ENCODE measurements around the gene RND2.

Gene RND2

GRCh38 chr17:43006639-43007551, 18.1 kb upstream of the RND2 start, which contains the start of gene IFI35:
Gene IFI35 (plus strand): TSS chr17:43006784. CDS start chr17:43006948, 164 bp downstream.
- peak; percentile 58 for DNase-seq (ENCODE audit: low read depth, low spot score)

- DNase-seq (ENCODE audit: low read depth, low spot score) = no peak
These were observed 14.2 kb upstream of the RND2 start for GRCh38 chr17:43010667-43011308.

GRCh38 chr17:43011728-43012472, 13.1 kb upstream of the RND2 start:
- no peak for DNase-seq (ENCODE audit: low read depth, low spot score)

- DNase-seq (ENCODE audit: low read depth, low spot score) = no peak
These were observed 11.7 kb upstream of the RND2 start for GRCh38 chr17:43013296-43013695.

GRCh38 chr17:43014020-43014648, 10.9 kb upstream of the RND2 start:
- no peak for DNase-seq (ENCODE audit: low read depth, low spot score)

- no peak for DNase-seq (ENCODE audit: low read depth, low spot score)
These were observed 10.1 kb upstream of the RND2 start for GRCh38 chr17:43014649-43015542.

GRCh38 chr17:43015579-43015978, 9.5 kb upstream of the RND2 start:
- DNase-seq (ENCODE audit: low read depth, low spot score) = no peak

GRCh38 chr17:43016216-43016615, 8.8 kb upstream of the RND2 start:
- DNase-seq (ENCODE audit: low read depth, low spot score) = no peak

GRCh38 chr17:43018008-43018853, 6.8 kb upstream of the RND2 start:
- no peak for DNase-seq (ENCODE audit: low read depth, low spot score)

GRCh38 chr17:43018932-43019331, 6.1 kb upstream of the RND2 start:
- DNase-seq (ENCODE audit: low read depth, low spot score) = no peak

GRCh38 chr17:43019418-43019817, 5.6 kb upstream of the RND2 start:
- no peak for DNase-seq (ENCODE audit: low read depth, low spot score)

- DNase-seq (ENCODE audit: low read depth, low spot score) = no peak
These were observed 4.9 kb upstream of the RND2 start for GRCh38 chr17:43020030-43020621.

- peak; percentile 29 for DNase-seq (ENCODE audit: low read depth, low spot score)
These were observed 4.0 kb upstream of the RND2 start for GRCh38 chr17:43020789-43021740.

- peak; percentile 47 for DNase-seq (ENCODE audit: low read depth, low spot score)
These were observed 3.1 kb upstream of the RND2 start, which contains the start of gene VAT1 for GRCh38 chr17:43021741-43022512. Gene VAT1 (minus strand): TSS chr17:43022385. CDS start chr17:43022322, 63 bp downstream.

- DNase-seq (ENCODE audit: low read depth, low spot score) = no peak
These were observed 243 bp downstream of the RND2 start for GRCh38 chr17:43025290-43025657.

- DNase-seq (ENCODE audit: low read depth, low spot score) = no peak
These were observed 921 bp downstream of the RND2 start for GRCh38 chr17:43025766-43026537.

GRCh38 chr17:43026595-43026994, 1.6 kb downstream of the RND2 start:
- DNase-seq (ENCODE audit: low read depth, low spot score) = no peak
